COLO668 (cell line): Measurements from ENCODE around the gene TUB.

Source experiments
- DNase-seq: peaks from one replicate; lab custom pipeline; 2025; ENCODE audit not compliant: unreplicated experiment; lab: John Stamatoyannopoulos, UW

TUB gene

GRCh38 chr11:8080674-8081590, at the start of gene TUB:
Gene TUB, plus strand, starts transcription at chr11:8081211. Its CDS starts 300 bp downstream, at chr11:8081511.
- peak; percentile 17 for DNase-seq

- DNase-seq: no peak
Measured at GRCh38 chr11:8031248-8032115, 49.5 kb upstream of the TUB start.

GRCh38 chr11:8032122-8032521, 48.9 kb upstream of the TUB start:
- no peak for DNase-seq

- no peak for DNase-seq
Measured at GRCh38 chr11:8032576-8033304, 48.3 kb upstream of the TUB start.

- peak; percentile 30 for DNase-seq
Measured at GRCh38 chr11:8033305-8034105, 47.5 kb upstream of the TUB start.

GRCh38 chr11:8034106-8034585, 46.9 kb upstream of the TUB start:
- DNase-seq: no peak

GRCh38 chr11:8034604-8035190, 46.3 kb upstream of the TUB start:
- no peak for DNase-seq

GRCh38 chr11:8035200-8035855, 45.7 kb upstream of the TUB start:
- no peak for DNase-seq

- no peak for DNase-seq
Measured at GRCh38 chr11:8036002-8036802, 44.8 kb upstream of the TUB start.

- no peak for DNase-seq
Measured at GRCh38 chr11:8036986-8037385, 44.0 kb upstream of the TUB start.

GRCh38 chr11:8038393-8038792, 42.6 kb upstream of the TUB start:
- DNase-seq: no peak

- DNase-seq: no peak
Measured at GRCh38 chr11:8038811-8039529, 42.0 kb upstream of the TUB start.

- DNase-seq: no peak
Measured at GRCh38 chr11:8039530-8040260, 41.3 kb upstream of the TUB start.

- DNase-seq: no peak
Measured at GRCh38 chr11:8040261-8040920, 40.6 kb upstream of the TUB start.

- no peak for DNase-seq
Measured at GRCh38 chr11:8040921-8041285, 40.1 kb upstream of the TUB start.

- DNase-seq: no peak
Measured at GRCh38 chr11:8041576-8041975, 39.4 kb upstream of the TUB start.

GRCh38 chr11:8043756-8044155, 37.3 kb upstream of the TUB start:
- DNase-seq: no peak
